ENCODE results near the gene PDS5A.
"Not testable (repeated sequence)": the region's sequence is repeated elsewhere in the genome, so short reads cannot be mapped to it uniquely, and the experiment has no call there.

The PDS5A gene

GRCh38 chr4:39977489-39978377, at the start of gene PDS5A:
Gene PDS5A, minus strand, starts transcription at chr4:39977911. Its CDS starts 1,334 bp downstream, at chr4:39976577.
- peak in 57 of 58 donors; percentile 30 to 91 (median 82) for DNase-seq

- not testable (repeated sequence) for DNase-seq
These were observed 46.3 kb upstream of the PDS5A start for GRCh38 chr4:40024049-40024448.

- not testable (repeated sequence) for DNase-seq
These were observed 43.4 kb upstream of the PDS5A start for GRCh38 chr4:40021116-40021515.

GRCh38 chr4:40020221-40020620, 42.5 kb upstream of the PDS5A start:
- DNase-seq, result no peak

- DNase-seq, result no peak
These were observed 38.3 kb upstream of the PDS5A start for GRCh38 chr4:40016007-40016406.

GRCh38 chr4:40003986-40004385, 26.3 kb upstream of the PDS5A start:
- peak in 3 of 58 donors; percentile 1 to 33 (median 2) for DNase-seq

- DNase-seq, result no peak
These were observed 23.0 kb upstream of the PDS5A start for GRCh38 chr4:40000711-40001110.

- no peak for DNase-seq
These were observed 21.1 kb upstream of the PDS5A start for GRCh38 chr4:39998659-39999345.

GRCh38 chr4:39996811-39997210, 19.1 kb upstream of the PDS5A start:
- no peak for DNase-seq

GRCh38 chr4:39994406-39994805, 16.7 kb upstream of the PDS5A start:
- DNase-seq, result no peak

- DNase-seq, result not testable (repeated sequence)
These were observed 11.7 kb upstream of the PDS5A start for GRCh38 chr4:39989381-39989780.

GRCh38 chr4:39987485-39987884, 9.8 kb upstream of the PDS5A start:
- no peak for DNase-seq

- no peak for DNase-seq
These were observed 1.2 kb upstream of the PDS5A start for GRCh38 chr4:39978904-39979303.

GRCh38 chr4:39978378-39978775, 666 bp upstream of the PDS5A start:
- DNase-seq, result no peak

GRCh38 chr4:39976945-39977488, 694 bp downstream of the PDS5A start:
- DNase-seq, result peak in 46 of 58 donors; percentile 14 to 86 (median 52)

GRCh38 chr4:39976141-39976944, 1.4 kb downstream of the PDS5A start:
- peak in 57 of 58 donors; percentile 17 to 84 (median 63) for DNase-seq

- no peak for DNase-seq
These were observed 2.1 kb downstream of the PDS5A start for GRCh38 chr4:39975488-39976089.

- not testable (repeated sequence) for DNase-seq
These were observed 4.7 kb downstream of the PDS5A start for GRCh38 chr4:39973052-39973451.

GRCh38 chr4:39970671-39971640, 6.8 kb downstream of the PDS5A start:
- no peak for DNase-seq

- DNase-seq, result no peak
These were observed 14.1 kb downstream of the PDS5A start for GRCh38 chr4:39963656-39964055.

All from anterior cingulate cortex (tissue), 58 donors.